Epithelial cell of esophagus (primary cell): ENCODE measurements around the gene KCNG2.

Source experiments
- DNase-seq: peaks from one replicate; pipeline ENCODE4 v3.0.0; 2010; ENCODE audit warnings: low read depth
- H3K4me3 ChIP-seq: 2 replicates; pipeline ENCODE4 v1.5.1; 2011; ENCODE audit warnings: mild to moderate bottlenecking, low read length, control low read depth
- TF ChIP-seq, protein P1 (sequence below): IDR thresholded peaks from 2 replicates; pipeline ENCODE4 v1.5.1; 2011; ENCODE audit warnings: low read depth, mild to moderate bottlenecking, low read length, control low read depth, inconsistent platforms; ENCODE audit not compliant: insufficient read depth; ENCODE audit errors: missing control alignments

KCNG2 gene

DNA sequence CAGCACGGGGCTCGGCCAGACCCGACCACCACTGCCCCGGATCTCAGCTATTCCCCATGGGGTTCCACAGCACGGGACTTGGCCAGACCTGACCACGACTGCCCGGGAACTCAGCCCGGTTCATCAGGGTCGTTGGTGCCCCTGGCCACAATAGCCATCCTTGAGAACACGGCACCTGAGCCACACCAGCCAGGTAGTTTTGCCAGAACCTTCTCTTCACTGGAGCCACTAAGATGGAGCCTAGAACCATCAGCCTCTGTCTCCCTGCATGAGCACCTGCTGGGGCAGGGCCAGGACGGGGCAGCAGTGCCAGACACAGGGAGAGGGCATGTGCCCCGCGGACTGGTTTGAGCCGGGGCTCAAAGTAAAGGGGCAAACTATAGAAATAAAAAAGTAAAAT is 11.4 kb upstream of the KCNG2 start:
- no peak for DNase-seq
- no peak overlapping the region for H3K4me3 ChIP-seq
- TF ChIP-seq, protein P1, sequence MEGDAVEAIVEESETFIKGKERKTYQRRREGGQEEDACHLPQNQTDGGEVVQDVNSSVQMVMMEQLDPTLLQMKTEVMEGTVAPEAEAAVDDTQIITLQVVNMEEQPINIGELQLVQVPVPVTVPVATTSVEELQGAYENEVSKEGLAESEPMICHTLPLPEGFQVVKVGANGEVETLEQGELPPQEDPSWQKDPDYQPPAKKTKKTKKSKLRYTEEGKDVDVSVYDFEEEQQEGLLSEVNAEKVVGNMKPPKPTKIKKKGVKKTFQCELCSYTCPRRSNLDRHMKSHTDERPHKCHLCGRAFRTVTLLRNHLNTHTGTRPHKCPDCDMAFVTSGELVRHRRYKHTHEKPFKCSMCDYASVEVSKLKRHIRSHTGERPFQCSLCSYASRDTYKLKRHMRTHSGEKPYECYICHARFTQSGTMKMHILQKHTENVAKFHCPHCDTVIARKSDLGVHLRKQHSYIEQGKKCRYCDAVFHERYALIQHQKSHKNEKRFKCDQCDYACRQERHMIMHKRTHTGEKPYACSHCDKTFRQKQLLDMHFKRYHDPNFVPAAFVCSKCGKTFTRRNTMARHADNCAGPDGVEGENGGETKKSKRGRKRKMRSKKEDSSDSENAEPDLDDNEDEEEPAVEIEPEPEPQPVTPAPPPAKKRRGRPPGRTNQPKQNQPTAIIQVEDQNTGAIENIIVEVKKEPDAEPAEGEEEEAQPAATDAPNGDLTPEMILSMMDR: no peak

DNA sequence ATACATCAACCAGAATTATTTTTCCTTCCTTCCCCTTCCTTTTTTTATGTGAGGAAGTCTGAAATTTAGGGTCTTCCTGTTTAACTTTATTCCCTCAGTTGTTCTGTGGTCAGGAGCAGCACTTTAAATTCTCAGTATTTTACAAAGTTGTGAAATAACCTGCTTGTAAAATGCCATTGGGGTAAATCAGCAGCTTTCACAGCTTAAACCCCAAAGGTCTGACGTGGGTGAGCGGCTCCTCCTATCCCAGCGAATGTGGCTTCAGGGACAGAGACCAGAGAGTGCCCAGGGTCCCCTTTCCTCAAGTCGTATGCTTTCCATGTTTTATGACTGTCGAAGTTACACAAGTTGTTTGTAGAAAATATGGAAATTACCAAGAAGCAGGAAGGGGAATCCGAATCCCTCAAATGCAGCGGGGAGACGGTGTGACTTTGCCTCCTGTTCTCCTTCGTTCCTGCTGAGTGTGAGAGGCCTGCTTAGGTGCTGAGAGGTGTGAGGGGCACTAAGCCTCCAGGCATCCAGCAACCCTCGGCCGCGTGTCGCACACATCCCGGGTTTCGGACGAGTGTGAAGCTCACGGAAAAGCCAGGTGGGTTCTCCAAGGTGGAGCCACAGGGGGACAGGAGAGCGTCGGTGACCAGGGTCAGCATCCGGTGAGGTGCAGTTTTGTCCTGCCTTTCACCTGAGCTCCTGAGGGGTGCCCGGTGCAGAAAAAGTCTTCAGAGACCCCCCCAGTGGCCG is 10.8 kb upstream of the KCNG2 start:
- no peak overlapping the region for H3K4me3 ChIP-seq
- TF ChIP-seq, protein P1: no peak
- DNase-seq: no peak

DNA sequence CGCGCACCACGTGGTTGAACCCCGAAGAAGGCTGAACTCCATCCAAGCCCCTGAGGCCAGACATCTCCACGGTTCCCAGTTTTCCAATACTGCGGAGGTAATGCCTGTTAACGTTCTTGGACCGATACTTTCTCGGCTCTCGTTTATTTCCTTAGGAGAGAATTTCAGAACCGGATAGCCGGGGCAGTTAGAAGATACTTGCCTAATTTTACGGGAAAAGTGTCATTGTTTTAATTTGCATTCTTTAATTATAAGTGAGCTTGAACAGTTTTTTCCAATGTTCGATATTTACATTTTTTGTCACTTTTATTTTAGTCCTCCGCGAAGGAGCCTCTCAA is 10.2 kb upstream of the KCNG2 start:
- DNase-seq: no peak
- H3K4me3 ChIP-seq: no peak overlapping the region
- TF ChIP-seq, protein P1: no peak

DNA sequence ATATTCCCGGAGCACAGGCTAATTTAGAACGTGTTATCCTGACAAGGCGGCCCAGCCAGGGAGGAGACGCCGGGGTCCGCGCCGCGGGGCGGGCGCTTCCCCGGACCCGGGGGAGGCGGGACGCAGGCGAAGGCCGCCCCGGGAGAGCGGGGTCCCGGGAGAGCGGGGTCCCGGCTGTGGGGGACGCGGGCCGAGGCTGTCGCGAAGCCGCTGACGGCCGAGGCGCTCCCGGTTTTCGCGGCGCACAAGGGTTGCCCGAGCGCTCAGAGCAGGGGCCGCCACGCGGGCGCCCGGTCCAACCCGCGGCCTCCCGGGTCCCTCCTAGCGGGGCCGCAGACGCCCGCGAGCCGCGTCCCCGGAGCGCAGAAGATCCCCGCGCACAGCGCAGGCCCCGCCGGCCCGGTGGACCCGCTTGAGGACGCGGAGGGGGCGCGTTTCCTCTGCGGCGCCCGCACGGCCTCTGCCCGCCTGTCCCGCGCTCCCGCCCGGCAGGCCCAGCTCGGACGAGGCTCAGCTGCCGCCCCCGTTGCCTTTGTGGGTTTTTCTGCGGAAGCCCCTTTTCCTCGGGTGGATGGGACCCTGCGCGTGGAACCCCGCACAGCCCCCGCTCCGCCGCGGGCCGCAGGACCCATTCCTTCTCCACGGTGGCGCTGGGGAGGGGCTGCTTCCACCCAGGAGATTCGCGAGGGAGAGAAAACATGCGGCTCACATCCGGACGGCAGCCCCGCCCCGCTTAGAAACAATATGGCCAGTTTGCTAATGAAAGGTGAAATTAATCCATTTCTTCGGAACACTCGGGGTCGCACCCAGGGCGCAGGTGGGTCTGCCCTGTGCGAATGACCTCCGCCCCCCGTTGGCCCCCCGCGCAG is 9.6 kb upstream of the KCNG2 start:
- TF ChIP-seq, protein P1: no peak
- no peak for DNase-seq
- H3K4me3 ChIP-seq: no peak overlapping the region

DNA sequence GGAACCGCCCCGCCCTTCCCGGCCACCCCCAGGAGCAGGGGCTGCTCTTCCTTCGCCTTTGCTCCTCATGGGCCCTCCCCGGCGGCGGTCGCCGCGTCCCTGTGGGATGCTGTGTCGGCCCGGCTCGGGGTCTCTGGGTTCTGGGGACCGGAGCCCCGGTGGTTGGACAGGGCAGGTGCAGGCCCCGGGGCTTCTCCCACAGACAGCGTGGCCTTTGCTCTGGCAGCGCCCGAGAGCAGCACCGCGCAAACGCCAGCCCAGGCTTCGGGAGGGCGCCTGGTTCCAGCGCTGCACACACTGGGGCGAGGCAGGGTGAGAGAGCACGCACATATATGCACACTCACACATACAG is 9.0 kb upstream of the KCNG2 start:
- H3K4me3 ChIP-seq: no peak overlapping the region
- TF ChIP-seq, protein P1: no peak
- DNase-seq: no peak

DNA sequence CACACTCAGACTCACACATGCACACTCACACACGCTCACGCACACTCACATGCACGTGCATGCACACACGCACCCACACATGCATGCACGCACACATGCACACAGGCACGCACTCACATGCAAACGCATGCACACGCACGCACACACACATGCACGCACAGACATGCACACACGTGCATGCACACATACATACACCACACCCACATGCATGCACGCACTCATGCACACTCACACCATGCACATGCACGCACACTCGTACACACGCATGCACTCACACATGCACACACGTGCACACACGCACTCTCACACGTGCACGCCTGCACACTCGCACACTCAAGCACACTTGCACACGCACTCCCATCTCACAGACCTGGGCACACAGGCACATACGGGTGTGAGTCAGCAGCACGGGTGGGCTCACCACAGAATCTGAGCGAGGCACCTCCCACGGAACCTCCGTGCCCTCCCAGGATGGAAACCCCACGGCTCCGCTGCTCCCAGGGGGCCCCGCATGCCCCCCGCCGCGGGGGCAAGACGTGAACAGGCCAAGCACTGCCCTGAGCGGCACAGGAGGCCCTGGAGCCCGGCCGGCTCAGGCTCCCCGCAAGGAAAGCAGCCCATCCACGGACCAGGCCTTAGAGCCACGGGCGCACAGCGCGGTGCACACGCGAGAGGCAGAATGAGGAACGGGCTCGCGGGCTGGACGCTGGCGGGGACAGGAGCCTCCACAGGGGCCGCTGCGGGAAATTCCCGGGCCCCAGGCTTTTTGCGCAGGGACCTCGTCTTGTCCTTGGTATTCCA is 8.4 kb upstream of the KCNG2 start:
- TF ChIP-seq, protein P1: no peak

More for the DNA sequence above, 8.4 kb upstream of the KCNG2 start:
- no peak for DNase-seq
- H3K4me3 ChIP-seq: no peak overlapping the region
